ENCODE data around the gene FBXW4.

DNA sequence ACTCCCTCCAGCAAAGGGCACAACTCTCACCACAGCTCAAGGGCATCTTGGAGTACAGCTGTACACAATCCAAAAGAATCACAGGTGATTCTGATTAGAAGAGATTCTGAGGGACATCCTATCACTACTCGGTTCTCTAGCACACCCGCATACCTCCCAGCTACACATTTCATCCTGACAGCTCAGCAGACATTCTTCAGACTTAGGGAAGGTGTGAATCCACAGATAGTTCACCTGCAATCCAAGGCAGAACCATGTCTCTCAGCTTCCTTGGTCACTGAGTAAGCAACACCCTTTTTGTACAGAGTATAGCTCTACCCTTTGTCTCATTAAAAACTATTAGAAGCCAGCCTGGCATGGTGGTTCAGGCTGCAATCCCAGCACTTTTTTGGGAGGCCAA lies 26.8 kb upstream of the FBXW4 start:
- TF ChIP-seq, protein P1, sequence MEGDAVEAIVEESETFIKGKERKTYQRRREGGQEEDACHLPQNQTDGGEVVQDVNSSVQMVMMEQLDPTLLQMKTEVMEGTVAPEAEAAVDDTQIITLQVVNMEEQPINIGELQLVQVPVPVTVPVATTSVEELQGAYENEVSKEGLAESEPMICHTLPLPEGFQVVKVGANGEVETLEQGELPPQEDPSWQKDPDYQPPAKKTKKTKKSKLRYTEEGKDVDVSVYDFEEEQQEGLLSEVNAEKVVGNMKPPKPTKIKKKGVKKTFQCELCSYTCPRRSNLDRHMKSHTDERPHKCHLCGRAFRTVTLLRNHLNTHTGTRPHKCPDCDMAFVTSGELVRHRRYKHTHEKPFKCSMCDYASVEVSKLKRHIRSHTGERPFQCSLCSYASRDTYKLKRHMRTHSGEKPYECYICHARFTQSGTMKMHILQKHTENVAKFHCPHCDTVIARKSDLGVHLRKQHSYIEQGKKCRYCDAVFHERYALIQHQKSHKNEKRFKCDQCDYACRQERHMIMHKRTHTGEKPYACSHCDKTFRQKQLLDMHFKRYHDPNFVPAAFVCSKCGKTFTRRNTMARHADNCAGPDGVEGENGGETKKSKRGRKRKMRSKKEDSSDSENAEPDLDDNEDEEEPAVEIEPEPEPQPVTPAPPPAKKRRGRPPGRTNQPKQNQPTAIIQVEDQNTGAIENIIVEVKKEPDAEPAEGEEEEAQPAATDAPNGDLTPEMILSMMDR (conservative IDR thresholded peaks at IDR 0.05 in 1 of 2, IDR thresholded peaks at IDR 0.05 in 1 of 2; ENCODE audit: low read depth in 1 of 2, low read length in 2 of 2): no peak
- no peak for TF ChIP-seq EZH2 (IDR thresholded peaks at IDR 0.05; ENCODE audit: low read length, missing control alignments)
